Pancreas (tissue), 10 donors: ENCODE data around the gene ANKRD29. TPM values are rescaled to one million over a fixed set of nuclear protein-coding genes. Genes with fewer than 3 reads are reported as not detected.

Experiments
- ATAC-seq, 4 donors: fragments of 200-7000 bp; cut with Tn5 transposase; one replicate each; pipeline versions ENCODE4 v1.8.0 to v1.9.1; 2020; ENCODE audit warnings: mild to moderate bottlenecking in 4 of 4, moderate library complexity in 4 of 4
- DNase-seq, 6 donors: peaks; one replicate each; pipeline ENCODE4 v3.0.0-alpha.2; 2020
- FAIRE-seq: peaks from 2 replicates; lab custom pipeline; 2012; peaks lifted over from hg19 to GRCh38; lab: Jason Lieb, UNC
- H3K27ac ChIP-seq, 4 donors: fragments of 200-600 bp; sonication (generic); 1 replicate in 3 of 4; 2 replicates in 1 of 4; pipeline versions ENCODE4 v1.5.0 to v1.8.0; 2020
- H3K27me3 ChIP-seq, 4 donors: fragments of 200-600 bp; one replicate each; pipeline ENCODE4 v1.8.0; 2021
- H3K36me3 ChIP-seq, 3 donors: fragments of 200-600 bp; sonication (generic) in 1 of 3; one replicate each; pipeline versions ENCODE4 v1.5.0 to v1.8.0; 2020 to 2021
- H3K4me1 ChIP-seq, 3 donors: fragments of 200-600 bp; one replicate each; pipeline ENCODE4 v1.8.0; 2021
- H3K4me3 ChIP-seq, 4 donors: fragments of 200-600 bp; sonication (generic) in 2 of 4; one replicate each; pipeline versions ENCODE4 v1.5.0 to v1.8.0; 2020 to 2021
- H3K9me3 ChIP-seq, 4 donors: fragments of 200-600 bp; one replicate each; pipeline ENCODE4 v1.8.0; 2021
- CTCF ChIP-seq, 4 donors: fragments of 200-600 bp; sonication (generic) in 3 of 4; IDR thresholded peaks; one replicate each; pipeline versions ENCODE4 v1.5.0 to v1.8.0; 2021; ENCODE audit warnings: antibody characterized with exemption in 4 of 4
- WGBS, 2 donors: extraction: QIAGEN DNeasy Blood & Tissue Kit; methylation state at CpG; one replicate each; pipeline ENCODE4 v1.1.7; 2013; 5-methylcytosine and 5-hydroxymethylcytosine counted together
- intact Hi-C, 3 donors: fragments of 100-400 bp; cut with DNase I; formaldehyde crosslinking; loops; one replicate each; pipeline versions ENCODE4 v1.11.1 to v1.14.2; 2022
- polyA plus RNA-seq, 2 donors: library from polyadenylated mRNA; stranded (reverse); fragments of 200-250 nt; gene quantifications; one replicate each; pipeline ENCODE4 v1.2.3, GENCODE V29; 2013
- total RNA-seq, 6 donors: library from RNA; stranded (reverse); fragmentation: NEBNext Ultra II Directional in 4 of 6; extraction: Animal tissue kit (Norgen Biotek cat#: 25700) in 4 of 6; gene quantifications; one replicate each; pipeline versions ENCODE4 v1.2.1 to v1.2.4, GENCODE V29; 2021 to 2023
- donor health status: healthy with polysubstance abuse.
- donor health status: DM: no; HTN: no; CAD: no; lungs with moderate emphysema.
- donor health status: DM: no; HTN: no; CAD: no.
- donor health status: control.
- donor health status: control.
- donor health status: Bipolar disorder and iron deficiency.
- donor health status: DM: yes; HTN: yes; CAD: no.
- donor health status: DM: no; HTN: no; CAD: no.
- donor health status: DM: no; HTN: no; CAD: no.
- donor health status: DM: yes; HTN: yes; CAD: no.

Gene ANKRD29
- total and polyA plus RNA-seq, 8 donors, result 0.24 to 2.0 (median 0.65) TPM

GRCh38 chr18:23671564-23671963 is 8.9 kb upstream of the ANKRD29 start:
- no peaks in the 10 kb centered on the region for H3K36me3 ChIP-seq
- intact Hi-C loops, result no loop called here
- no peaks in the 10 kb centered on the region for H3K9me3 ChIP-seq
- 62 to 81% methylated on average over 1 of the region's 1 CpG for WGBS, 2 donors
- no peak overlapping the region for H3K27ac ChIP-seq
- TF ChIP-seq CTCF (IDR thresholded peaks at IDR 0.05), result no peak
- ATAC-seq (no peak), DNase-seq (no peak), FAIRE-seq (no peak)
- H3K27me3 ChIP-seq, result no peaks in the 10 kb centered on the region
- H3K4me3 ChIP-seq, result no peak overlapping the region
- H3K4me1 ChIP-seq, result no peaks in the 10 kb centered on the region

- H3K27me3 ChIP-seq, result no peaks in the 10 kb centered on the region
- H3K36me3 ChIP-seq, result no peaks in the 10 kb centered on the region
- no peaks in the 10 kb centered on the region for H3K4me1 ChIP-seq
- no peak for DNase-seq
- no peak overlapping the region for H3K27ac ChIP-seq
- no peak for FAIRE-seq
- intact Hi-C loops, result no loop called here
- TF ChIP-seq CTCF (IDR thresholded peaks at IDR 0.05), result no peak
- 73 to 78% methylated on average over 4 of the region's 4 CpGs for WGBS, 2 donors
- ATAC-seq, result no peak
- no peak overlapping the region for H3K4me3 ChIP-seq
- no peaks in the 10 kb centered on the region for H3K9me3 ChIP-seq
Observed at GRCh38 chr18:23669804-23670405, 7.2 kb upstream of the ANKRD29 start.

GRCh38 chr18:23669202-23669766 is 6.6 kb upstream of the ANKRD29 start:
- no peak for ATAC-seq
- no peak for FAIRE-seq
- Histone ChIP-seq H3K9me3 (no peaks in the 10 kb centered on the region), H3K4me3 (no peak overlapping the region), H3K4me1 (no peaks in the 10 kb centered on the region), H3K36me3 (no peaks in the 10 kb centered on the region), H3K27me3 (no peaks in the 10 kb centered on the region), H3K27ac (no peak overlapping the region)
- no peak for DNase-seq
- 76 to 79% methylated on average over 8 of the region's 8 CpGs for WGBS, 2 donors
- TF ChIP-seq CTCF (IDR thresholded peaks at IDR 0.05), result no peak
- intact Hi-C loops, result no loop called here

GRCh38 chr18:23668731-23669130 is 6.0 kb upstream of the ANKRD29 start:
- no peak for DNase-seq
- FAIRE-seq, result no peak
- intact Hi-C loops, result no loop called here
- ATAC-seq, result no peak
- no peak for TF ChIP-seq CTCF (IDR thresholded peaks at IDR 0.05)
- no peaks in the 10 kb centered on the region for H3K36me3 ChIP-seq
- H3K9me3 ChIP-seq, result no peaks in the 10 kb centered on the region
- no peak overlapping the region for H3K4me3 ChIP-seq
- H3K4me1 ChIP-seq, result no peaks in the 10 kb centered on the region
- 41 to 45% methylated on average over 4 of the region's 4 CpGs for WGBS, 2 donors
- H3K27me3 ChIP-seq, result no peaks in the 10 kb centered on the region
- no peak overlapping the region for H3K27ac ChIP-seq

- H3K4me3 ChIP-seq, result no peak overlapping the region
- H3K27ac ChIP-seq, result no peak overlapping the region
- H3K9me3 ChIP-seq, result no peaks in the 10 kb centered on the region
- DNase-seq (no peak), ATAC-seq (no peak), FAIRE-seq (no peak)
- intact Hi-C loops, result no loop called here
- TF ChIP-seq CTCF (IDR thresholded peaks at IDR 0.05), result no peak
- H3K4me1 ChIP-seq, result no peaks in the 10 kb centered on the region
- H3K27me3 ChIP-seq, result no peaks in the 10 kb centered on the region
- no peaks in the 10 kb centered on the region for H3K36me3 ChIP-seq
- WGBS, 2 donors, result 69 to 93% methylated on average over 1 of the region's 1 CpG
Observed at GRCh38 chr18:23667114-23667513, 4.4 kb upstream of the ANKRD29 start.
